ENCODE results near the gene SIAH3.
"Not testable (repeated sequence)": the region's sequence is repeated elsewhere in the genome, so short reads cannot be mapped to it uniquely, and the experiment has no call there.

The SIAH3 gene

DNA sequence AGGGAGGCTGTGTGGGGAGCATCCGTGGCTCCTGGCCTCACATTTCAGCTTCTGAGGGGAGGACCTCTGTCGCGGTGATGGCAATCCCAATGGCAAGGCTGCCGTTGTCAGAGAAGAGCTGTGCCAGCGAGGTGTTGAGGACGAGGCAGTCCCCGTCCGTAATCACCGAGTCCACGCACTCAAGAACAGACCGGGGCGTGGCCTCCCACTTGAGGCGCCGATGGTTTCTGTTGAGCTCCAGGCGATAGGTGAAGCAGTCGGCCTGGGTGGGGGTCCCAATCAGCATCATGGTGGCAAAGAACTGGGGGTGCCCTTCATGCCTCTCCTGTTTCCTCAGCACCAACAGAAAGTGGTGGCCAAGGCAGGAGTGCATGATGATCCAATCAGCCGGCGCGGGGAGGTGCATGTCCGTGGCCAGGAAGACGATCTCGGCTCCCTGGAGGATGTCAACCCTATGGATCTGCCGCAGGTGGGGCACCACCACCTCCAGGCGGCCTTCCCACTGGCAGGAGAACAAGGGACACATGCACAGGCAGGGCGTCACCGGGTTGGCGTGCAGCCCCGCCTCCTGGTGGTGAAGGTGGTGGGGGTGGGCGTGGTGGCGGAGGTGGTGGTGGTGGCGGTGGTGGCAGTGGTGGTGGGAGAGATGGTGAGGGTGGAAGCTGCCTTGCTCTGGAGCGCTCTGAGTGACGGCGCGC lies 68.1 kb downstream of the SIAH3 start:
- DNase-seq (ENCODE audit: low read depth in 2 of 2, low spot score in 1 of 2), result no peak

- no peak for DNase-seq (ENCODE audit: low read depth in 2 of 2, low spot score in 1 of 2)
Observed at GRCh38 chr13:45782327-45783045, 69.1 kb downstream of the SIAH3 start.

- DNase-seq (ENCODE audit: low read depth in 2 of 2, low spot score in 1 of 2), result no peak
Observed at GRCh38 chr13:45781553-45782326, 69.8 kb downstream of the SIAH3 start.

DNA sequence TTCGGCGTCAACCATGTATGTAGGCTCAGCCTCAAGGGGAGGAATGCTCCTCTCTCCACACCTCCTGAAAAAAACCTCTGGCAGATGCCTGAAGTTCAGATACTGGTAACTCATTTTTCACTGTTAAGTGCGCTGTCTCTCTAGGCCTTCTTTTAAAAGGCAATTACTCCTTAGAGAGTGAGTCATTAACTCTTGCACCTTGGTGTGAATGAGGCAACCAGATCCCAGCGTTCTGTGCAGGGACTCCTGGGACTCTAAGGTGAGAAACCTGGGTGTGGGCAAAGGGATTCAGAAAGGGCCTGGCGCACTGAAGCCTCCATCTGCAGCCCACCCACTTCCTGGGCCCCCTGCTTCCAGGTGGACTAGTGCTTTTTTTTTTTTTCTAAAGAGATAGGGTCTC lies 71.7 kb downstream of the SIAH3 start:
- DNase-seq (ENCODE audit: low read depth in 2 of 2, low spot score in 1 of 2), result no peak

GRCh38 chr13:45778882-45779281 lies 72.7 kb downstream of the SIAH3 start:
- no peak for DNase-seq (ENCODE audit: low read depth in 2 of 2, low spot score in 1 of 2)

GRCh38 chr13:45776748-45777147 lies 74.8 kb downstream of the SIAH3 start:
- DNase-seq (ENCODE audit: low read depth in 2 of 2, low spot score in 1 of 2), result no peak

DNA sequence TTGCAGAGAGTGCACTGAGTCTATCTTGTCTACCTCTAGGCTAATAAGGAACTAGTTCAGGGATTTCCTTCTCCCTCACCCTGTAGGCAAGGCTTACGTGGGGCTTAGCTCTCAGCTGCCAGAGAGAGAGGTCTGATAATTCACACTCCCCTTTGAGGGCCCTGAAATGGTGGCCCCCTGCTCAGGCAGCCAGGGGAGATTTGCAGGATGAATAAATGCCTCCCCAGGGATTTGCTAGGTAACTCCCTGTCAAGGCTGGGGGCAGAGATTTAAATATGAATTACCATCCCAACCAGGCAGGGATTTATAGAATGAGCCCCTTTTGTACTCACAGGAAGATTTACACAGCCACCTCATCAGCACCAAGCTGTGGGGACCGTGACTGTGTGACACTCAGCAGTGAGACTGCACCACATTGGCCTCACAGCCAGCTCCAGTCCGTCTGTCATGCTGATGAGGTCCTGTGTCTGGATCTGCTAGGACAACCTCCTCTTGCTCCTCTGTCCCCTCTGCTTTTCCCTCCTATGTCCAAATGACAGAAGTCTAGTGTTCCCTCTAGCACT lies 76.1 kb downstream of the SIAH3 start:
- DNase-seq (ENCODE audit: low read depth in 2 of 2, low spot score in 1 of 2), result no peak

GRCh38 chr13:45773944-45774343 lies 77.6 kb downstream of the SIAH3 start:
- no peak for DNase-seq (ENCODE audit: low read depth in 2 of 2, low spot score in 1 of 2)

DNA sequence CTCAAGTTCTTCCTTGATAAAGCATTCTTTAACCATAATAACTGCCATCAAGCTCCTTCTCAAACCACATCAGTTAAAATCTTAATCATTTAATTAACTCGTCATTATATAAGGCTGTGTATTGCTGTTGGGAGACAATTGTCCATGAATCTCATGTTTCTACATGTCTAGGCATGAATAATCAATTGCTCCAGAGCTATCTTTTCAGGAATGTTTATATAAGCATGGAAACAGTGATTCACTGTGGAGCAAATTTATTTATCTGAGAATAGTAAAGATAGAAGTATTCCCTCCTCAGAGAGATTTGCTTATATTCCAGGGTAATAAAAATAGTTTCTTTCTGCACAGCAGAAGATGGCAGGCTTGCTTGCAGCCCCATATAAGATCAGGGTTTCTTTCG lies 78.3 kb downstream of the SIAH3 start:
- no peak for DNase-seq (ENCODE audit: low read depth in 2 of 2, low spot score in 1 of 2)

DNA sequence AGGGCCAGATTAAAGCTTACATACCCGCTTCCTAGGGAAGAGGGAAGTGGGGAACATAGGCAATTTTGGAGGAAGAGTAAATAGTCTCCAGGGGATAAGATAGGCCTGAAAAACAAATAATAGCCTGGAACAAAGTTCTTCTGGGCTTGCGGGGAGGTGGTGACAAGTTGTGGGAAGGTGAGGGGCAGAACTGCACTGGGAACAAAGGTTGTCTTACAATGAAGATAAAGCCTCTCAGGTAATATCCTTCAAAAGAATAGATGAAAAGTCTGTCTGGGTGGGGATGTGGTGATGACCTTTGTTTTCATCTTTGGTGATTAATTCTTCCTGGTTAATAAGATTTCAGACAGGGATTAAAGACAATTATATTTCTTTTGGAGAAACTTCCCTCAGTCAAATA lies 80.7 kb downstream of the SIAH3 start:
- DNase-seq (ENCODE audit: low read depth in 2 of 2, low spot score in 1 of 2), result no peak

DNA sequence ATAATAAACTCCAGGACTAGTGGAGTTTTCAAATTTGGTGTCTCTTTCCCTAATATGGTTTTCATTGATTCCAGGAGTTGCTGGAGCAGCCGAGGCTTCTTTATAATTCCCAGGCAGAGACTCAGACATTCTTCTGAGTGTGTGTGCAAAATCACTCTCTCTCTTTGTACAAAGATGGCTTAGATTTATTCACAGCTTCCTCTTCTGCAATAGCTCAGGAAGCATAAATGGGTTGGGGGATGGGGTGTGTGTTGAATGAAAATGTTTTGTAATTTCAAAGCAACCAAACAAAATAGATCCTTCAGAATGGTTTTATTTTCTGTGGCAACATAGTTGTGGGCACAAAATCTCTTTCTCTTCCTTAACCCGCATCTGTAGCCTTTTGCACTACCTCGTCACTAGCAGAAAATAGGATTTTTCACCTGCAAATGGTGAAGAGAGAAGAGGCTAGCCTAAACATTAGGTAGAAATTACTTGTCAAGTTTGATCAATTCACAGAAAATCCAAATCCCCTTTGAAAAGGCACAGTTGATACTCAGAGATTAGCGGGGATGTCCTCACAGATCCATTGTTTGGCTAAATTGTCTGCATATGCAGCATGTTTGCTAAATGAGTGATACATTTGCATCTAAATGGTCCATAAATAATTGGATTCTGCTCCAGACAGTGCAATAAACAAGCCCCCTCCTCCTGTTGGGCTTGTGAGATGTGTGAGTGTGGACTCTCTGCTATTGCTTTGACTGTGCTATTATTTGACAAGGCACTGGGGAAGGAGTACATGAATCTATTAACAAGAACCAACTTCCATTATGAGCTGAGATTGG lies 82.7 kb downstream of the SIAH3 start:
- DNase-seq (ENCODE audit: low read depth in 2 of 2, low spot score in 1 of 2), result no peak

- no peak for DNase-seq (ENCODE audit: low read depth in 2 of 2, low spot score in 1 of 2)
Observed at GRCh38 chr13:45765464-45765863, 86.1 kb downstream of the SIAH3 start.

GRCh38 chr13:45763419-45763818 lies 88.1 kb downstream of the SIAH3 start:
- no peak for DNase-seq (ENCODE audit: low read depth in 2 of 2, low spot score in 1 of 2)

GRCh38 chr13:45757589-45757988 lies 94.0 kb downstream of the SIAH3 start:
- DNase-seq (ENCODE audit: low read depth in 2 of 2, low spot score in 1 of 2), result not testable (repeated sequence)

DNA sequence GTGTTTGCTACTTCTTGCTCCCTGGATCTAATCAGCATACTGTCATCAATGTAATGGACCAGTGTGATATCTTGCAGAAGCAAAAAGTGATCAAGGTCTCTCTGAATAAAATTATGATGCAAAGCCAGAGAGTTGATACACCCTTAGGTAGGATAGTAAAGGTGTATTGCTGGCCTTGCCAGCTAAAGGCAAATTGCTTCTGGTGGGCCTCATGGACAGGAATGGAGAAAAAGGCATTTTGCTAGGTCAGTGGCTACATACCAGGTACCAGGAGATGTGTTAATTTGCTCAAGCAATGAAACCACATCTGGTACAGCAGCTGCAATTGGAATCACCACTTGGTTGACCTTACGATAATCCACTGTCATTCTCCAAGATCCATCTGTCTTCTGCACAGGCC lies 95.1 kb downstream of the SIAH3 start:
- not testable (repeated sequence) for DNase-seq (ENCODE audit: low read depth in 2 of 2, low spot score in 1 of 2)

DNA sequence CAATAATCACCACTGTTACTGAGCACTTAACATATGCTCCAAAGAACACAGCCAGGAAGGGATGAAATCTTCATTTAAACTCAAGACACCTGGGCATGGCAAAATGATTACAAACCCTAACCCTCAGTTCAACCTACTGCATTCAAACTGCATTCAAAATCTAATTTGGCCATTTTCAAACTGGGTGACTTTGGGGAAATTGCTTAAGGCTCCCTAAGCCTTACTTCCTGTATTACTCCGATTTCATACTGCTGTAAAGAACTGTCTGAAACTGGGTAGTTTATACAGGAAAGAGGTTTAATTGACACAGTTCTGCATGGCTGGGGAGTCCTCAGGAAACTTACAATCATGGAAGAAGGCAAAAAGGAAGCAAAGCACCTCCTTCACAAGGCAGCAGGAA lies 99.0 kb downstream of the SIAH3 start:
- no peak for DNase-seq (ENCODE audit: low read depth in 2 of 2, low spot score in 1 of 2)

DNA sequence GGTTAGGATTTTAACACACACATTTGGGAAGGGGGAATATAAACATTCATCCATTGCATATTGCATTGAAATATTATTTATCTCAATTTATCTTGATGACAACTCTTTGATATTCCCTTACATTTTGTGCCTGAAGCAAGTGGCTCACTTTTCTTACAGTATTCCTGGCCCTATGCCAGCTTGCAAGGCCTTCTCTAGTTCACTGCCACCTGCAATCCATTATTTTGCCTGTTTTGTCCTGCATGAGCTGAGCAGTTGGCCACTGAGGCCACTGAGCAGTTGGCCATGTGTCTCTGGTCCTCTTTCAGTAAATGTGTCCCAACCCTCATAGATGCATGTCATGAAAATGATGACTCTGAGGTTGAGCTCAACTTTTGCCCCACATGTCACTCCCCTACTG lies 99.7 kb downstream of the SIAH3 start:
- no peak for DNase-seq (ENCODE audit: low read depth in 2 of 2, low spot score in 1 of 2)

GRCh38 chr13:45750566-45750965 lies 101.0 kb downstream of the SIAH3 start:
- DNase-seq (ENCODE audit: low read depth in 2 of 2, low spot score in 1 of 2), result no peak

GRCh38 chr13:45748941-45749759 lies 102.4 kb downstream of the SIAH3 start:
- no peak for DNase-seq (ENCODE audit: low read depth in 2 of 2, low spot score in 1 of 2)

- no peak for DNase-seq (ENCODE audit: low read depth in 2 of 2, low spot score in 1 of 2)
Observed at GRCh38 chr13:45747071-45747470, 104.5 kb downstream of the SIAH3 start.
